Heart left ventricle (tissue), 16 donors: ENCODE measurements around the gene TFIP11. TPM values are rescaled to one million over a fixed set of nuclear protein-coding genes. Genes with fewer than 3 reads are reported as not detected.

Experiments
- ATAC-seq, 4 donors: fragments of 200-7000 bp; cut with Tn5 transposase; one replicate each; pipeline ENCODE4 v1.9.1; 2020 to 2022; ENCODE audit warnings: moderate library complexity in 4 of 4, mild to moderate bottlenecking in 3 of 4, moderate number of reproducible peaks in 1 of 4
- DNase-seq, 5 donors: peaks; one replicate each; pipeline ENCODE4 v3.0.0-alpha.2; 2020
- H3K27ac ChIP-seq, 12 donors: fragments of 200-600 bp; sonication (generic) in 4 of 12; one replicate each; pipeline versions ENCODE4 v1.5.0 to v1.8.0; 2016 to 2022; ENCODE audit warnings: mild to moderate bottlenecking in 2 of 12
- H3K27me3 ChIP-seq, 9 donors: fragments of 200-600 bp; sonication (generic) in 2 of 9; one replicate each; pipeline versions ENCODE4 v1.5.1 to v1.8.0; 2016 to 2022; ENCODE audit warnings: mild to moderate bottlenecking in 3 of 9
- H3K36me3 ChIP-seq, 9 donors: fragments of 200-600 bp; sonication (generic) in 2 of 9; one replicate each; pipeline versions ENCODE4 v1.5.0 to v1.8.0; 2018 to 2022; ENCODE audit warnings: mild to moderate bottlenecking in 2 of 9
- H3K4me1 ChIP-seq, 12 donors: fragments of 200-600 bp; sonication (generic) in 4 of 12; one replicate each; pipeline versions ENCODE4 v1.5.0 to v1.8.0; 2016 to 2022; ENCODE audit warnings: mild to moderate bottlenecking in 3 of 12
- H3K4me3 ChIP-seq, 12 donors: fragments of 200-600 bp; sonication (generic) in 4 of 12; one replicate each; pipeline versions ENCODE4 v1.5.0 to v1.8.0; 2017 to 2022; ENCODE audit warnings: mild to moderate bottlenecking in 9 of 12, moderate library complexity in 4 of 12
- H3K9me3 ChIP-seq, 12 donors: fragments of 200-600 bp; sonication (generic) in 4 of 12; one replicate each; pipeline versions ENCODE4 v1.5.0 to v1.8.0; 2016 to 2022; ENCODE audit warnings: mild to moderate bottlenecking in 1 of 12
- CTCF ChIP-seq, 12 donors: fragments of 200-600 bp; sonication (generic) in 4 of 12; IDR thresholded peaks; one replicate each; pipeline versions ENCODE4 v1.5.0 to v1.8.0; 2018 to 2022; ENCODE audit warnings: antibody characterized with exemption in 12 of 12, mild to moderate bottlenecking in 5 of 12
- POLR2A ChIP-seq, 2 donors: fragments of 450-650 bp; IDR thresholded peaks; one replicate each; pipeline ENCODE4 v1.6.1; 2017; ENCODE audit warnings: antibody characterized with exemption in 2 of 2, mild to moderate bottlenecking in 2 of 2, moderate library complexity in 2 of 2
- WGBS, 4 donors: extraction: QIAGEN DNeasy Blood & Tissue Kit in 2 of 4; methylation state at CpG; one replicate each; pipeline versions ENCODE4 v1.1.5 to v1.1.7; 2013 to 2018; 5-methylcytosine and 5-hydroxymethylcytosine counted together
- intact Hi-C, 10 donors: fragments of 100-400 bp; cut with DNase I; formaldehyde crosslinking; loops; one replicate each; pipeline versions ENCODE4 v1.11.1 to v1.14.2; 2022
- polyA plus RNA-seq, 2 donors: library from polyadenylated mRNA; stranded (reverse); fragments of 200-250 nt; gene quantifications; one replicate each; pipeline ENCODE4 v1.2.3, GENCODE V29; 2013
- total RNA-seq, 9 donors: library from RNA; depleted of rRNA in 2 of 9; stranded (reverse); fragments of >200 nt in 2 of 9; fragmentation: NEBNext Ultra II Directional in 3 of 9; extraction: Animal tissue kit (Norgen Biotek cat#: 25700) in 3 of 9; gene quantifications; one replicate each; pipeline versions ENCODE4 v1.1.0 to v1.2.4, GENCODE V29; 2016 to 2023
- donor health status: ischemic (EF 13 %, LVEDD 7.1; RV severe dilation, severe dysfunction).
- donor health status: healthy with polysubstance abuse.
- donor health status: DM: no; HTN: yes; CAD: no.
- donor health status: DM: no; HTN: no; CAD: no.
- donor health status: ischemic (EF 25% LVEDD 6.9; RV normal size, moderate dysfunction).
- donor health status: ischemic (EF 25% LVEDD 5.7; RV mildly dilated, moderate dysfunction).
- donor health status: healthy.
- donor health status: DM: yes; HTN: yes; CAD: no.
- donor health status: ischemic (EF 35%, LVEDD 5.7; RV mildly dilated, moderate dysfunction).
- donor health status: nonischemic (EF 11% LVEDD 7.7; RV severe dilation, severe dysfunction).
- donor health status: DM: yes; HTN: yes; CAD: no.
- donor health status: PGD.
- donor health status: ischemic (EF 29% LVEDD 5.4; RV normal size, mild dysfunction).
- donor health status: nonischemic (EF 23%, LVEDD 6.1; RV moderate dilation, normal function).

TFIP11 gene
- total and polyA plus RNA-seq, 11 donors, result 15.1 to 28.0 (median 23.1) TPM

- H3K4me3 ChIP-seq, result no peak overlapping the region
- TF ChIP-seq POLR2A (IDR thresholded peaks at IDR 0.05), result no peak
- TF ChIP-seq CTCF (IDR thresholded peaks at IDR 0.05), result no peak
- H3K27ac ChIP-seq, result no peak overlapping the region
- no peaks in the 10 kb centered on the region for H3K27me3 ChIP-seq
- intact Hi-C loops, result loop anchor here in 7 of 10 donors (5.0 to 10.0 kb wide), 2 partner anchors 70 to 73 kb away; no protein-coding TSS in a partner anchor
- DNase-seq (no peak), ATAC-seq (no peak)
- peaks cover 0 to 30% (median 20%) of the 10 kb centered on the region in 12 donors for H3K4me1 ChIP-seq
- H3K36me3 ChIP-seq, result peaks cover 0 to 12% (median 8%) of the 10 kb centered on the region in 9 donors
- 93 to 96% (median 95%) methylated on average over 12 of the region's 12 CpGs for WGBS, 4 donors
- no peaks in the 10 kb centered on the region for H3K9me3 ChIP-seq
These were observed 2.3 kb upstream of the TFIP11 start for GRCh38 chr22:26514419-26515161.

DNA sequence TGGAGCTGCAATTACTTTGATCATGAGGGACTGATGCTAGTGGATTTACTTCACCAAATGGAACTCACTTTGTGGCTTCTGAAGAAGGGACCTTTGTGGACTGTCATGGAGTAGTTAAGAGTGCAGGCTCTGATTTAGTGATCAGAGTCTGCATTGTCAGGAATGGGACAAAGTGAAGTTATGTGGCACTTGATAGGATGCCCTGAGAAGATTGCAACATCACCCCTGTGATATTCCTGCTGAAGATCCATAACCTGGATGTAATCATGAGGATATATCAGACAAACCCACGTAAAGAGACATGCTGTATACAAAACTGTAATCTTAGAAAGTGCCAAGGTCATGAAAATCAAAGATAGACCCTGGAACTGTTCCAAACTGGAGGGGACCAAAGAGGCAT, 1.6 kb upstream of the TFIP11 start:
- H3K36me3 ChIP-seq, result peaks cover 0 to 20% (median 16%) of the 10 kb centered on the region in 9 donors
- H3K27me3 ChIP-seq, result no peaks in the 10 kb centered on the region
- H3K4me3 ChIP-seq, result no peak overlapping the region
- no peak for DNase-seq
- H3K9me3 ChIP-seq, result no peaks in the 10 kb centered on the region
- intact Hi-C loops, result loop anchor here in 8 of 10 donors (2.0 to 10.0 kb wide), 3 partner anchors 71 to 77 kb away; partner anchors contain the start of gene TPST2 (in 1 of the 8)
- TF ChIP-seq POLR2A (IDR thresholded peaks at IDR 0.05), result no peak
- no peak for TF ChIP-seq CTCF (IDR thresholded peaks at IDR 0.05)
- WGBS, 4 donors, result 27 to 48% (median 43%) methylated on average over 1 of the region's 1 CpG
- no peak overlapping the region for H3K27ac ChIP-seq
- ATAC-seq, result no peak
- peaks cover 0 to 30% (median 20%) of the 10 kb centered on the region in 12 donors for H3K4me1 ChIP-seq

DNA sequence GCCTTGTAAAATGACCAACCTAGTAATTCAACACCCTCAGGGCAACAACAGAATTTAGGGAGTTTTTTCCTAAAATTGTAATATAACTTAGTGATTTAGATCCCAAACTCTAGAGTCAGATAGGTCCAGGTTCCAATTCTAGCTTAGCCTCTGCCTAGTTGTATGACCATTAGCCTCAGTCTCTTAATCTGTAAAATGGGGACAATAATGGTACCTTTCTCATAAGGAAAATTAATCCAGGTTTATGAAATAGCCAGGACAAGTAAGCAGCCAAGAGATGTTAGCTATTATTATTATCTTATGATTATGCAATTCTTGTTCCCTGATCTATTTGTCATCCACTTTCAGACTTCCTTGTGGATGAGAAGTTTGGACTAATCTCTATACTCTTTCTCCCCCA, 4.1 kb downstream of the TFIP11 start:
- H3K36me3 ChIP-seq, result peaks cover 0 to 77% (median 71%) of the 10 kb centered on the region in 9 donors
- no peak for ATAC-seq
- no peak for DNase-seq
- H3K9me3 ChIP-seq, result no peaks in the 10 kb centered on the region
- no peaks in the 10 kb centered on the region for H3K27me3 ChIP-seq
- no peak for TF ChIP-seq POLR2A (IDR thresholded peaks at IDR 0.05)
- no peak for TF ChIP-seq CTCF (IDR thresholded peaks at IDR 0.05)
- no peak overlapping the region for H3K27ac ChIP-seq
- intact Hi-C loops, result no loop called here
- no peak overlapping the region for H3K4me3 ChIP-seq
- peaks cover 4 to 37% (median 22%) of the 10 kb centered on the region in 12 donors for H3K4me1 ChIP-seq

DNA sequence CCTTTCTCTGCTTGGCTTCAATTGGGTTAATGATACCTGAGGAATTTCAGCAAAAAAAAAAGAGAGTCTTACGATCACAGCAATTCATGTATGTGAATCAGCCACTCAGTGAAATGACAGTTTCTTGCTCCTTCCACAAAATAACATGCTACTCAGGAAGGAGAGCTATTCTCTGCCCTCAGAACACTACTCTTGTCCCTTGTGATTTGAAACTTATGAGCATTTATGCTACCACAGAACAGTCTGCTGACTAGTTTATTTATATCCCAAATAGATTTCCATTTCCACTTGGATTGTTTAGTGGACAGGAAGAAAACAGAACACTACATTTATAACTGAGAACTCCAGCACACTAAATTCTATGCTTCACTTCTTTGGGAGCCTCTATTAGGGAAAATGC, 8.5 kb downstream of the TFIP11 start:
- TF ChIP-seq CTCF (IDR thresholded peaks at IDR 0.05) (no peak), POLR2A (IDR thresholded peaks at IDR 0.05) (no peak)
- WGBS, 4 donors, result 23 to 49% (median 46%) methylated on average over 1 of the region's 1 CpG
- H3K4me1 ChIP-seq, result peaks cover 0 to 25% (median 17%) of the 10 kb centered on the region in 12 donors
- H3K9me3 ChIP-seq, result no peaks in the 10 kb centered on the region
- intact Hi-C loops, result loop anchor here in 3 of 10 donors (5.0 kb wide), 3 partner anchors 49 to 149 kb away; partner anchors contain the start of gene TPST2 (in 1 of the 3)
- H3K4me3 ChIP-seq, result peak overlapping the region in 3 of 12 donors; percentile 10 to 19 (median 12)
- no peak for DNase-seq
- H3K27ac ChIP-seq, result peak overlapping the region; percentile 43 to 83 (median 66)
- peak in 3 of 4 donors; percentile 45 to 85 (median 70) for ATAC-seq
- H3K27me3 ChIP-seq, result no peaks in the 10 kb centered on the region
- peaks cover 4 to 100% (median 100%) of the 10 kb centered on the region in 9 donors for H3K36me3 ChIP-seq
